Right lobe of liver (tissue), 4 donors: Measurements from ENCODE around the gene HLA-DMA.

Source experiments
- POLR2A ChIP-seq: fragments of 450-650 bp; IDR thresholded peaks from one replicate; pipeline ENCODE4 v1.6.1; 2017; ENCODE audit warnings: antibody characterized with exemption, mild to moderate bottlenecking
- TF ChIP-seq, protein P1 (sequence below), 4 donors: fragments of 200-600 bp in 3 of 4; fragments of 450-650 bp in 1 of 4; IDR thresholded peaks; one replicate each; pipeline versions ENCODE4 v1.5.1 to v1.8.0; 2016 to 2022; ENCODE audit warnings: antibody characterized with exemption in 4 of 4, mild to moderate bottlenecking in 2 of 4
- donor health status: DM: no; HTN: no; CAD: no.
- donor health status: DM: no; HTN: no; CAD: no.
- donor health status: DM: no; HTN: yes; CAD: no.

DNA sequence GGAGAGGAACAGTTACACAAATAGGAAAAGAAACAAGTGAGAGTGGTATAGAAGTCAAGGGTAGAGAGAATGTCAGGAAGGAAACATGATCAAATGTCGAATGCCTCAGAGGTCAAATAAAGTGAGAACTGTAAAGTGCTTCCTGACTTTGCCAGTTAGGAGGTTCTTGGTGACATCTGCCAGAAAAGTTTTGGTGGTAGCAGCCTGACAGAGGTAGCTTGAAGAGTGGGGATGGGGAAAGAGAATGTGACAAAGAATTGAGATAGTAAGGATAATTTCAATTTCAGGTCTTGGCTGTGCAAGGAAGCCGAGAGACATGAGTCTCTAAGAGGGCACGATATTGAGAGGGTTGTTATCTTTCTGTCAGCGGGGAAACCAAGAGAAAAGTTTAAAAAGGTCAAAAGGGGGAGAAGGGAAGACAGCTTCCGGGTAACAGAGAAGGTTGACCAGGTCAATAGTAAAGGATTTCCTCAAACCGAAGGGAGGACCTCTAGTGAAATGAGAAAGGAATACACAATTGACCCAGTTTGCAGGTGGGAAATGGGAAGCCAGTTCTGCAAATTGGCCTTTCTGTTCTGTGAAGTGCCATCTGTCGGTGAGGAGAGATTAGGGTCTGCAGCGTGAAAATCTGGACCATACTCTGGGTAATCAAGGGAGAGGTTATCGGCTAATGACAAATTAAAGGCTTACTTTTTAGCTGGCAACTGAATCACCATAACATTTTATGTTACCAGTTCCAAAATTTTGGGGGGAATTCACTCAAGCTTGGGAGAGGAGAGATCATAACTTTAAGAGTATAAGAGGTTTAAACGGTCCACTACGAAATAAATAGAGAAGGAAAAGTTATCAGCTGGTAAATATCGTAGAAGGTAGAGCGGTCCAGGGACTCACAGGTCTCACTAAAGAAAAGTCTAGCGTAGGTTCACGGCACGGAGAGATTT, 14.5 kb upstream of the HLA-DMA start:
- TF ChIP-seq, protein P1, sequence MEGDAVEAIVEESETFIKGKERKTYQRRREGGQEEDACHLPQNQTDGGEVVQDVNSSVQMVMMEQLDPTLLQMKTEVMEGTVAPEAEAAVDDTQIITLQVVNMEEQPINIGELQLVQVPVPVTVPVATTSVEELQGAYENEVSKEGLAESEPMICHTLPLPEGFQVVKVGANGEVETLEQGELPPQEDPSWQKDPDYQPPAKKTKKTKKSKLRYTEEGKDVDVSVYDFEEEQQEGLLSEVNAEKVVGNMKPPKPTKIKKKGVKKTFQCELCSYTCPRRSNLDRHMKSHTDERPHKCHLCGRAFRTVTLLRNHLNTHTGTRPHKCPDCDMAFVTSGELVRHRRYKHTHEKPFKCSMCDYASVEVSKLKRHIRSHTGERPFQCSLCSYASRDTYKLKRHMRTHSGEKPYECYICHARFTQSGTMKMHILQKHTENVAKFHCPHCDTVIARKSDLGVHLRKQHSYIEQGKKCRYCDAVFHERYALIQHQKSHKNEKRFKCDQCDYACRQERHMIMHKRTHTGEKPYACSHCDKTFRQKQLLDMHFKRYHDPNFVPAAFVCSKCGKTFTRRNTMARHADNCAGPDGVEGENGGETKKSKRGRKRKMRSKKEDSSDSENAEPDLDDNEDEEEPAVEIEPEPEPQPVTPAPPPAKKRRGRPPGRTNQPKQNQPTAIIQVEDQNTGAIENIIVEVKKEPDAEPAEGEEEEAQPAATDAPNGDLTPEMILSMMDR (IDR thresholded peaks at IDR 0.05) = peak; percentile 47 to 58 (median 54)
- TF ChIP-seq POLR2A = peak; percentile 9
